Hepatocyte (in vitro differentiated cells): ENCODE measurements around the gene ARHGAP6.

Source experiments
- EZH2 ChIP-seq: fragments of 200-600 bp; sonication (generic); IDR thresholded peaks from 2 replicates; pipeline ENCODE4 v1.6.1; 2016; ENCODE audit warnings: antibody characterized with exemption, mild to moderate bottlenecking, borderline replicate concordance
- EZH2phosphoT487 ChIP-seq: fragments of 200-600 bp; sonication (generic); IDR thresholded peaks from one replicate; pipeline ENCODE4 v1.6.1; 2018; ENCODE audit warnings: antibody characterized with exemption, mild to moderate bottlenecking, low read depth, moderate library complexity; ENCODE audit not compliant: unreplicated experiment, severe bottlenecking
- TF ChIP-seq, protein P1 (sequence below): fragments of 200-600 bp; sonication (generic); IDR thresholded peaks from 2 replicates; pipeline ENCODE4 v1.5.1; 2016; ENCODE audit warnings: antibody characterized with exemption, mild to moderate bottlenecking; ENCODE audit not compliant: poor library complexity

DNA sequence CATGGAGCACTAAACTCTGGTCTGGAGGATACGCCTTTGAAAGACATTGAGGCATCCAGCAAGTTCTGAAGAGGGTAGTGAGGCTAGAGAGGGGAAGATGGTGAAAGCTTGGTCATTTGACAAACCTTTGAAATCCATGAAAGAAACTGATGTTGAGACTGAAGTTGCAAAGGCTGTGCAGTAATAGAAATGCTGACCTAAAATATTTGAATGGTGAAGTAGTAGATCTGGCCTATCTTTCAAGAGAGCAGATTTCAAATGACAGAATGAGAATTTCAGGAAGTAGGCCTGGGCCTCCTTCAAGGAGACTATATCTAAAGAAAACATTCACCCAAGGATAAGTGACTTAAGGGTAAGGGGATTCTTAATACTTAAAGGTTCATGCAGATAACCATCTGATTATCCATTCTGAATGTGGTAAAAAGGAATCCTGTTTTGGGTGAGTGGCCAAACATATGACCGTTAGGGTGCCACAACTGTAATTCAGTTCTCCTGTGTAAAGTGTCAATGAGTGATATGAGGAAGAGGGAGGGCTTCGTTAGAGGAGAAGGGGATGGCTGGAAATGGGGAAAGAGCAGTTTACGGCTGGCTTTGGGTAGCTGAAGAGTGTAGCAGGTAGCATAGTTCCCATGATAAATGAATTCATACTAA, 310.3 kb downstream of the ARHGAP6 start:
- TF ChIP-seq, protein P1, sequence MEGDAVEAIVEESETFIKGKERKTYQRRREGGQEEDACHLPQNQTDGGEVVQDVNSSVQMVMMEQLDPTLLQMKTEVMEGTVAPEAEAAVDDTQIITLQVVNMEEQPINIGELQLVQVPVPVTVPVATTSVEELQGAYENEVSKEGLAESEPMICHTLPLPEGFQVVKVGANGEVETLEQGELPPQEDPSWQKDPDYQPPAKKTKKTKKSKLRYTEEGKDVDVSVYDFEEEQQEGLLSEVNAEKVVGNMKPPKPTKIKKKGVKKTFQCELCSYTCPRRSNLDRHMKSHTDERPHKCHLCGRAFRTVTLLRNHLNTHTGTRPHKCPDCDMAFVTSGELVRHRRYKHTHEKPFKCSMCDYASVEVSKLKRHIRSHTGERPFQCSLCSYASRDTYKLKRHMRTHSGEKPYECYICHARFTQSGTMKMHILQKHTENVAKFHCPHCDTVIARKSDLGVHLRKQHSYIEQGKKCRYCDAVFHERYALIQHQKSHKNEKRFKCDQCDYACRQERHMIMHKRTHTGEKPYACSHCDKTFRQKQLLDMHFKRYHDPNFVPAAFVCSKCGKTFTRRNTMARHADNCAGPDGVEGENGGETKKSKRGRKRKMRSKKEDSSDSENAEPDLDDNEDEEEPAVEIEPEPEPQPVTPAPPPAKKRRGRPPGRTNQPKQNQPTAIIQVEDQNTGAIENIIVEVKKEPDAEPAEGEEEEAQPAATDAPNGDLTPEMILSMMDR, result no peak
- no peak for TF ChIP-seq EZH2phosphoT487
- no peak for TF ChIP-seq EZH2
